HG02840 (cell line): ENCODE data around the gene HCAR3.
"Not testable (repeated sequence)": the region's sequence is repeated elsewhere in the genome, so short reads cannot be mapped to it uniquely, and the experiment has no call there.

Source experiments
- ATAC-seq: cut with Tn5 transposase; IDR thresholded peaks from one replicate; pipeline ENCODE4 v1.9.1; 2021; ENCODE audit warnings: mild to moderate bottlenecking, moderate library complexity, moderate number of reproducible peaks; ENCODE audit not compliant: unreplicated experiment, low FRiP score

The HCAR3 gene

DNA sequence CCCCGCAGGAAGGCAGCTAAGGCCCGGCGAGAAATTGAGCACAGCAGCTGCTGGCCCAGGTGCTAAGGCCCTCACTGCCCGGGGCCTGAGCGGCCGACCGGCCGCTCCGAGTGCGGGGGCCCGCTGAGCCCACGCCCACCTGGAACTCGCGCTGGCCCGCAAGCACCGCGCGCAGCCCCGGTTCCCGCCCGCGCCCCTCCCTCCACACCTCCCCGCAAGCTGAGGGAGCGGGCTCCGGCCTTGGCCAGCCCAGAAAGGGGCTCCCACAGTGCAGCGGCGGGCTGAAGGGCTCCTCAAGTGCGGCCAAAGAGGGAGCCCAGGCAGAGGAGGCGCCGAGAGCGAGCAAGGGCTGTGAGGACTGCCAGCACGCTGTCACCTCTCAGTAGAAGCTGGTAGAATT lies 39.8 kb downstream of the HCAR3 start:
- ATAC-seq = not testable (repeated sequence)

DNA sequence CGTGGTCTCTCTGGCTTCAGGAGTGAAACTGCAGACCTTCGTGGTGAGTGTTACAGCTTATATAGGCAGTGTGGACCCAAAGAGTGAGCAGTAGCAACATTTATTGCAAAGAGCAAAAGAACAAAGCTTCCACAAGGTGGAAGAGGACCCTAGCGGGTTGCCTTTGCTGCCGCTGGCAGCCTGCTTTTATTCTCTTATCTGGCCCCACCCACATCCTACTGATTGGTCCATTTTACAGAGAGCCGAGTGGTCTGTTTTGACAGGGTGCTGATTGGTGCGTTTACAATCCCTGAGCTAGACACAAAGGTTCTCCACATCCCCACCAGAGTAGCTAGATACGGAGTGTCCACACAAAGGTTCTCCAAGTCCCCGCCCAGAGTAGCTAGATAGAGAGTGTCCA lies 40.6 kb downstream of the HCAR3 start:
- not testable (repeated sequence) for ATAC-seq

DNA sequence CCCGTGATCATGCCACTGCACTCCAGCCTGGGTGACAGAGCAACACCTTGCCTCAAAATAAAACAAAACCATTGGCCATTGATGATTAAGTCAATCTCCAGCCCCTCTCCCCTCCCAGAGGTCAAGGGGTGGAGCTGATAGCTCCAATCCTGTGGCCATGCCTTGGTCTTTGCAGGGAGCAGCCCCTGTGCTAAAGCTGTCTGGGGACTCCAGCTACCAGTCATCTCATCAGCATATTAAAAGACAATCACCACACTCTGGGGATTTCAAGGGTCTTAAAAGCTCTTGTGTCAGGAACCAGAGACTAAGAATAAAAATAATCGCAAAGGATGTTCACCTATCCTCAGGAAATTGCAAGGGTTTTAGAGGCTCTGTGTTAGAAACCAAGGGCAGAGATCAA lies 44.1 kb downstream of the HCAR3 start:
- no peak for ATAC-seq

DNA sequence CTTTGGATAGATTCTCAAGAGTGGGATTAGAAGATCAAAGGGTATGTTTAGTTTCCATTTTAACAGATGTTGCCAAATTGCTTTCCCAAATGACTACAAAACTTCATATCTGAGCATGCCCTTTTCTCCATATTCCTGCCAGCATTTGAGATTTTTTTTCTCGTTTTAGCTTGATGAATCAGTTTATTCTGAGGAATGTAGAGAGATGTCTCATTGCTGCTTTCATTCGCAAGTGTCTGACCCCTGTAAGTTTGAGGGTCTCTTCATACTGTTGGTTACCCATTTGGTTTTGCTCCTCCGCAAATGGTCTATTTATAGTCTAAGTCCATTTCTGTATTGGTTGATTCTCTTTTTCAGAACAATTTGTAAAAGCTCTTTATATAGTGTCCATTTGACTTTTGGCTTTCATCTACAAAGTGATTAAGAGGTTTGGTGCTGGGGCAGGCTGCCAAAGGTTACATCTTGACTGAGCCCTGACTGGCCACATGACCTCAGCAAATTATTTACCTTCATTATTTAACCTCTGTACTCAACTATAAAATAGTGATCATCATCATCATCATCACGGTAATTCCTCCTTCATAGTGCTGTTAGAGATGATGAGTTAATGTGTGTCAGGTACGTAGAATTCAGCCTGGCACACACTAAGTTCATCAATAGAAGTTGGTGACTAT lies 47.1 kb downstream of the HCAR3 start:
- no peak for ATAC-seq

DNA sequence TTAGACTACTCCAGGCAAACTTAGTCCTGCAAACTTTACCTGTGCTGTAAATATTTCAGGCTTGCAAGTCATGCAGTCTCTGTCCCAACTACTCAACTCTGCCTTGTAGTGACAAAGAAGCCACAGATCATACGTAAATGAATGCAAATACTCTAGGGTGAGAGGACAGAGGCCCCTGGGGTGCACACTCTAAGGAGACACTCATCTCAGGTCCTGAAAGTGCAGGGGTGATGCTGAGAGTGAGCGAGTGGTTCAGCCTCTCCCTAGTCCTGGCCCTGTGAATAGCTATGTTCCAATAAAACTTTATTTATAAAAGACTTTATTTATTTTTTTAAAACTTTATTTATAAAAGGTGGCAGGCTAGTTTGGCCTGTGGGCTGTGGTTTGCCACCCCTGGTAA lies 48.3 kb downstream of the HCAR3 start:
- ATAC-seq = no peak

DNA sequence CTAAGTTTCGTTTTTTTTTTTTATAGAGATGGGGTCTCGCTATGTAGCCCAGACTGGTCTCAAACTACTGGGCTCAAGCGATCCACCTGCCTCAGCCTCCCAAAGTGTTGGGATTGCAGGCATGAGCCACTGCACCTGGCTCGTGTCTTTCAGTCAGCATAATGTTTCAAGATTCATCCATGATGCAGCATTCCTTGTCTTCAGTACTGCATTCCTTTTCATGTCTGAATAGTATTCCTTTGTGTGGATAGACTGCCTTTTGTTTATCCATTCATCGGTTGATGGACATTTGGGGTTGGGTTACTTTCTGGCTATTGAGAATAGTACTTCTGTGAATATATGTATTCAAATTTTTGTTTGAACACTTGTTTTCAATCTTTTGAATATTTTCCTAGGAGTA lies 50.9 kb downstream of the HCAR3 start:
- ATAC-seq = no peak

DNA sequence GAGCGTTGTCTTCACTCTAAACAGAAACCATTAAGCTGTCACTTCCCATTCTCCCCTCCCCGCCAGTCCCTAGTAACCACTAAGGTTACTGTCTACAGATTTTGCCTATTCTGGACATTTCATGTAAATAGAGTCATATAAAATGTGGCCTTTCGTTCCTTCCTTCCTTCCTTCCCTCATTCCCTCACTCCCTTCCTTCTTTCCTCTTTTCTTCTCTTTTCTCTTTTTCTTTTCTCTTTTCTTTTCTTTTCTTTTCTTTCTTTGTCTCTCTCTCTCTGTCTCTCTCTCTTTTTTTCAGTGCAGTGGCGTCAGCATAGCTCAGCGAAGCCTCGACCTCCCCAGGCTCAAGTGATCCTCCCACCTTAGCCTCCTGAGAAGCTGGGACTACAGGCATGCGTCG lies 51.3 kb downstream of the HCAR3 start:
- no peak for ATAC-seq
